Occipital lobe (tissue), 2 donors: Measurements from ENCODE around the gene FBXO41. TPM values are rescaled to one million over a fixed set of nuclear protein-coding genes. Genes with fewer than 3 reads are reported as not detected.
"Not testable (repeated sequence)": the region's sequence is repeated elsewhere in the genome, so short reads cannot be mapped to it uniquely, and the experiment has no call there.

Experiments used
- DNase-seq: peaks from one replicate; lab custom pipeline; 2025; lab: John Stamatoyannopoulos, UW
- total RNA-seq: library from RNA; depleted of rRNA; stranded (reverse); fragments of >200 nt; gene quantifications from one replicate; pipeline ENCODE4 v1.2.3, GENCODE V29; 2014

Gene FBXO41
- total RNA-seq, 1 donor from 2014 or later: 27.0 TPM

GRCh38 chr2:73289304-73289703 lies 5.0 kb upstream of the FBXO41 start:
- DNase-seq: no peak

- DNase-seq: no peak
Observed at GRCh38 chr2:73286134-73286655, 1.9 kb upstream of the FBXO41 start.

- no peak for DNase-seq
Observed at GRCh38 chr2:73285159-73285739, 971 bp upstream of the FBXO41 start.

GRCh38 chr2:73283545-73284295 lies 558 bp downstream of the FBXO41 start:
- DNase-seq: no peak

- DNase-seq: no peak
Observed at GRCh38 chr2:73282924-73283544, 1.2 kb downstream of the FBXO41 start.

- DNase-seq: no peak
Observed at GRCh38 chr2:73281244-73281643, 3.0 kb downstream of the FBXO41 start.

GRCh38 chr2:73279852-73280251 lies 4.4 kb downstream of the FBXO41 start:
- DNase-seq: no peak

GRCh38 chr2:73272270-73272669 lies 12.0 kb downstream of the FBXO41 start:
- no peak for DNase-seq

GRCh38 chr2:73269686-73270465 lies 14.4 kb downstream of the FBXO41 start:
- no peak for DNase-seq

GRCh38 chr2:73268830-73269685 lies 15.2 kb downstream of the FBXO41 start:
- no peak for DNase-seq

GRCh38 chr2:73268366-73268829 lies 15.9 kb downstream of the FBXO41 start:
- no peak for DNase-seq

GRCh38 chr2:73267008-73267407 lies 17.3 kb downstream of the FBXO41 start:
- DNase-seq: no peak

GRCh38 chr2:73266061-73266901 lies 18.0 kb downstream of the FBXO41 start:
- peak; percentile 64 for DNase-seq

GRCh38 chr2:73265298-73266060 lies 18.8 kb downstream of the FBXO41 start:
- no peak for DNase-seq

GRCh38 chr2:73264783-73265182 lies 19.5 kb downstream of the FBXO41 start:
- DNase-seq: no peak

GRCh38 chr2:73264332-73264606 lies 20.0 kb downstream of the FBXO41 start:
- no peak for DNase-seq

GRCh38 chr2:73263540-73264331 lies 20.5 kb downstream of the FBXO41 start:
- DNase-seq: no peak

GRCh38 chr2:73262691-73263429 lies 21.4 kb downstream of the FBXO41 start:
- DNase-seq: not testable (repeated sequence)
